ENCODE results near the gene ALOX12B. TPM values are rescaled to one million over a fixed set of nuclear protein-coding genes. Genes with fewer than 3 reads are reported as not detected.

The ALOX12B gene
- total and polyA plus RNA-seq, 2 donors (not counting 3 experiments of a cell fraction or from before 2014, with no cell fraction given): not detected

GRCh38 chr17:8073627-8074484 is 13.7 kb downstream of the ALOX12B start:
- H3K9ac ChIP-seq (replicated peaks; ENCODE audit: extremely low read depth, insufficient read depth, low read length): no peak overlapping the region
- H3K36me3 ChIP-seq (ENCODE audit: control insufficient read depth in 2 of 2, extremely low read depth in 1 of 2, insufficient read depth in 2 of 2, low read length in 2 of 2): no peaks in the 10 kb centered on the region
- H3K4me2 ChIP-seq (ENCODE audit: insufficient read depth, low read length): no peak overlapping the region
- no peaks in the 10 kb centered on the region for H4K20me1 ChIP-seq (replicated peaks; ENCODE audit: control insufficient read depth, extremely low read depth, insufficient read depth, low read length)
- no peak overlapping the region for H3K27ac ChIP-seq (ENCODE audit: insufficient read depth, low read depth, low read length)
- H2AFZ ChIP-seq (ENCODE audit: low read depth, low read length): peak overlapping the region; percentile 31
- no peaks in the 10 kb centered on the region for H3K4me1 ChIP-seq (ENCODE audit: control insufficient read depth, extremely low read depth, insufficient read depth, low read length)
- TF ChIP-seq POLR2AphosphoS5 (IDR thresholded peaks at IDR 0.05; ENCODE audit: insufficient read depth, low read depth, low read length) (no peak), CTCF (IDR thresholded peaks at IDR 0.05; ENCODE audit: extremely low read depth in 1 of 2, insufficient read depth in 1 of 2, low read depth in 1 of 2, low read length in 2 of 2) (peak; percentile 92 to 98), MAX (IDR thresholded peaks at IDR 0.05; ENCODE audit: insufficient read depth, insufficient read length) (no peak)
- H3K27me3 ChIP-seq (ENCODE audit: control insufficient read depth in 2 of 2, insufficient read depth in 2 of 2, low read length in 2 of 2): peaks cover 35 to 38% of the 10 kb centered on the region in 2 experiments
- dilution Hi-C loops (cut with MboI; ENCODE audit: extremely low pct_ligation_motif_present, low sequenced_read_pairs) (no loop called here), intact Hi-C loops (cut with micrococcal nuclease) (no loop called here)
- H3K4me3 ChIP-seq (replicated peaks in 1 of 3; ENCODE audit: insufficient read depth in 1 of 3, low read depth in 1 of 3, low read length in 3 of 3): no peak overlapping the region
- BruUV-seq (replicated peaks): no TSS peak
- peak; percentile 87 for FAIRE-seq
- ChIA-PET POLR2A (interaction anchor here (1.1 kb wide), 1 partner anchor 99 kb away, joined by 3 read pairs; no protein-coding TSS in a partner anchor), CTCF (interaction anchor here (0.6 to 4.6 kb wide), 40 partner anchors 10 to 822 kb away, joined by 3 to 158 read pairs (median 4); partner anchors contain the start of genes ALOX12B, ALOXE3, HES7 and SLC25A35)
- H3K9me1 ChIP-seq (replicated peaks; ENCODE audit: control insufficient read depth, extremely low read depth, insufficient read depth, low read length): no peaks in the 10 kb centered on the region
- H3K79me2 ChIP-seq (ENCODE audit: control insufficient read depth, insufficient read depth, low read length): no peaks in the 10 kb centered on the region
- no peaks in the 10 kb centered on the region for H3K9me3 ChIP-seq (replicated peaks; ENCODE audit: control insufficient read depth, insufficient read depth, low read length)
- DNase-seq (ENCODE audit: low read depth, low spot score): peak; percentile 59
